Activated CD4-positive, alpha-beta T cell treated with anti-CD3 and anti-CD28 coated beads for 48 hours (primary cell): ENCODE measurements around the gene CLDN16.

Experiments used
- DNase-seq: peaks from one replicate; pipeline ENCODE4 v3.0.0-alpha.2; 2020

Gene CLDN16

DNA sequence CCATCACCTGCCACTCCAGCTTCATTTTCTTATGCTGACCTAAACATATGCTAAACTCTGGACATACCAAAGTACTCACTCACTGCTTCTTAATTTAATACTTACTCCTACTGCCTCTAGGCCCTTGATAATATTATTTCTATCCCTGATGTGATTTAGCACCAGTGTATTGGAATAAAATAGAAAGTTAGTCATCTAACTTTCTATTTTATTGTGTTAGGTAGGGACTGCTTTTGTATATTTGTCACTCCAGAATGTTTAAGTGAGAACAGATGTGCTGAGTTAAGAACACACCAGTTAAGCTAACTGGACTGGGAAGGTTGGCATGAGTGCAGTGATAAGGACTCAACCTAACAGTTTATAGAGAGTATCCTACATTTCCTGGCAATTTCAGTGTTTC, 6.5 kb upstream of the CLDN16 start:
- no peak for DNase-seq

DNA sequence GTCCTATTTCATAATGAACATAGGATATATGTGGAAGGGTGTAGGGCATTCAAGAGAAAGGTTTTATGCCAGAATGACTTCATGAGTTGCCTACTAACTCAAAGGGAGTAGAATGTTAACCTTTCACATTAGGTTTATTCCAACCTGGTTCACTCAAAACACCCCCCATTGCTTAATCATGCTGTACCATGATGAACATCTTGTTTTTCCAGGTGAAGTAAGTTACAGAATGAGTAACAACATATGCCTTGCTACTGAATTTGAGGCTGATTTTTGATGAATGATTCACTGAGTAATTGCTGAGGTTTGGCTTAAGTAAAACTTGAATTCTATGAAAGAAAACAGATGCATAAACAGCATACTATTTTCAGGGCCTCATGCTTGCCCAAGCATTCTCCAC, 5.9 kb upstream of the CLDN16 start:
- no peak for DNase-seq

DNA sequence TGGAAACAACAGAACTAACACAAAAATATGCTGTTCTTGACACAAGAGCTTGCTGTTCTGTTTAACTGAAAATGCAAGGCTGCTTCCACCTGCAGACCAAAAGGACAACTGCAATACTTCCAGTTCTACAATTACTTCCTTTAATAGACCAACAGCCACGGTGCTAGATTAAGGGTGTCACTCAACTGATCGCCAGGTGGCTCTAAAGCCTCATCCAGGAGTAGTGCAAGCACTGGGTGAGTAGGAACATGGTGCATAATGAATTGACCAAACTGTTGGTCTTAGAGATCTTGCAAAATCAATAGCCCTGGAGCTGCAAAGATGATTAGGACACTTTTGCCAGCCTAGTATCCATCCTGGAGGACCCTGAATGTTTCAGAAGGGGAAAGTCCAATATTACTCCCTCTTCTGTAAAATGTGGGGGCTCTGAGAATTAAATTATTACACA, 3.6 kb upstream of the CLDN16 start:
- DNase-seq = peak; percentile 7

DNA sequence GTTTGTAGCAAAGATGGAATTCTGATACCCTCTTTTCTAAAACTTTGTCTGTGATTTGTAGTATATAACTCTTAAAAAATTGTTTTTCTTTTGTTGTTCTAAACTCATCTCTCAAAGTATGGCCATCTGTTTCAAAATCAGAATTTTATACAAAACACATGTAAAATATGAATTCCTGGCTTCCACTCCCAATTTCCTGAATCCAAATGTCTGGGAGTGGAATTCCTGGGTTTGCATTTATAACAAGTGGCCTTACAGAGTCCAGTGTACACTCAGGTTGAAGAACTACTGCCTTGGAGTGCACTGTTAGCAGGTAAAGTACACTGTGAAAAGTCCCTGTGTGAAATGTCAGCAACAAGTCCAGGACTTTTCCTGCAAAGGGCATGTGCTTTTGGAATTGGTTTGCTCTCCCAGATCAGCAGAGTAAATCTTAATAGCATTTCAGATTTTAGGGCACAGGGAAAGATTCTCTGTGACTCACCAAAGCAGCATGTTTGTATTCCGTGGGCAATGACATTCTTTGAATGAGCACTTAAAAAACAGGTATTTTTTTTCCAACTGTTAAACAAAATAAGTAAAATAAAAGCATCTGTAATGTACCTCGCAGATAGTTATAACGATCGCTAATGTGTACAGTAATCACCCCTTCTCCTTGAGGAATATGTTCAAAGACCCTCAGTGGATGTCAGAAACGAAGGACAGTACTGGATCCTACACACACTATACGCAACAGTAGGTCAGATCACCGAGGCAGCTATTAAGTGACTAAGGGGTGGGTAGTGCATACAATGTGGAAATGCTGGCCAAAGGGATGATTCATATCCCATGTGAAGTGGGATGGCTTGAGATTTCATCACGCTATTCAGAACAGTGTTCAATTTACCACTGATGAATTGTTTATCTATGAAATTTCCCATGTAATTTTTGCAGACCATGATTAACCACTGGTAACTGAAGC, 2.0 kb upstream of the CLDN16 start:
- DNase-seq = no peak

DNA sequence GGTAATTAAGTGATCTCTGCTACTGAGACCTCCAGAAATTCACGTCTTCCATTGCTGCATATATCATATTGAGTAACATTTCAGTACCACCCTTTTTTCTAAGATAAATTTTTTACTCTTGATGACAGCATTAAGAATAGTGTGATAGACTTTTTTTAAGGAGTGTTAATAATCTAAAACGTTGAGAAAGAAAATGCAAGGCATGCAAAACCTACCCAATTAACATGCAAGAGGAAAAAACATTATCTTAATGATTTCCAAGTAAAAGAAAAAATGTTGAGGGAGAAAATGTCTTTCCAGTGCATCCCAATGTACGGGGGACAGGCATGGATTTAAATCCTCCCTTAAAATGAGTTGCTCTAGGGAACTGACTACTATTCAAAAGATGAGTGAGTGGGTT, 740 bp downstream of the CLDN16 start:
- no peak for DNase-seq

DNA sequence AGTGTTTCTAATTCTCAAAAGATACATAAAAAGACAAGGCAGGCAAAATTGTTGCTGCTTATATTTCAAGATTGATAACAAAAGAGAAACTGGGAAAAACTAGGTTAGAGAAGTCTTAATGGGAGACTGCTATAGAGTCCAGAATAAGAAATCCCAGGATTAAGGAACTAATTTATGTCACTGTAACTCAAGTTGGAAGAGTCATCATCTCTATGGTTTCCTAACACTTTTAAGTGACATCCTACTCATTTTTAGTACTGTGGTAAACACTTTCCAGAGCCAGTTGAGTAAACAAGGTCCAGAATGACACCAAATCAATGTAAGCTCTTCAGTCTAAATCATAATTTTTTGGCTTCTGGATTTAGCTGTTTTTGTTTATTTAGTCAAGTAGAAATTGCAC, 8.0 kb downstream of the CLDN16 start:
- no peak for DNase-seq

DNA sequence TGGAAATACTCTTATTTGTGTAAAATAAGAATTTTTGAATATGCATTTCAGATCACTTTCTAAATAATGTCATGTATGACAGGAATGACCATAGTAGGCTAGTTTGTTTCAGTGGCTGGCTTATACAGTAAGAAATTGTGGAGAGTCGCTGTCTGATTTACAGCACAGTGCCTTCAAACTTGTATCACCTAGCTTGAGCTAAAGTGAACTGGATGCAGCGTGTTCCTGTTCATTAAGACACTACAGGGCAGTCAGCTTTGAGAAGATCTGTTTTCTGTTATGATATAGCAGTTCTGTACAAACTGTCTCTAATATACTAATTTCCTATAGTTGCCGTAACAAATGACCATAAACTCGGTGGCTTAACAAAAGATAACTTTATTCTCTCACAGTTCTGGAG, 9.9 kb downstream of the CLDN16 start:
- DNase-seq = no peak

DNA sequence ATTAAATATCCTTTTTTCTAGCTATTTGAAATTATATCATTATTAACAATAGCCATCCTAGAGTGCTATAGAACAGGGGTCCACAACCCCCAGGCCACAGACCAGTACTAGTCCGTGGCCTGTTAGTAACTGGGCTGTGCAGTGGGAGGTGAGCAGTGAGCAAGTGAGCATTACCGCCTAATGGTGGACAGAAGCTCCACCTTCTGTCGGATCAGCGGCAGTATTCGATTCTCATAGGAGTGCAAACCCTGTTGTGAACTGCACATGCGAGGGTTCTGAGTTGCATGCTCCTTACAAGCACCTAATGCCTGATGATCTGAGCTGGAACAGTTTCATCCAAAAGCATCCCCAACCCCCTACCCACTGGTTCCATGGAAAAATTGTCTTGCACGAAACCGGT, 11.7 kb downstream of the CLDN16 start:
- no peak for DNase-seq

DNA sequence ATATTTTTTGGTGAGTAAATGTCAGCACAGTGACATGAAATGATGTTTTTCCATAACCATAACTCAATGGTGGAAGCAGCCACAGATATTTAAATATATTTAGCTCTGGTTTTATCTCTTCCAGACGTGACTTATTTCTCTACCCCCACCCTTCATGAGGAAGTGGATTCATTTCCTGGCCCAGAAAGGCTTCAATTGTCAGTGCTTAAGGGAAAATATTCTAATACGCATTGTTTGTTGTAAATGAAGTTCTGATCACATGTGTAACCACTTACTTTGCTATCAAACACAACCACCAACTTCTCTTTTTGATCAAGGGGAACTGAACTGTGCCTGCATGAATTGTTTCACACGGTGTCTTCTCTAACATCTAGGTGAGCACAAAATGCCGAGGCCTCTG, 14.0 kb downstream of the CLDN16 start:
- DNase-seq = no peak

DNA sequence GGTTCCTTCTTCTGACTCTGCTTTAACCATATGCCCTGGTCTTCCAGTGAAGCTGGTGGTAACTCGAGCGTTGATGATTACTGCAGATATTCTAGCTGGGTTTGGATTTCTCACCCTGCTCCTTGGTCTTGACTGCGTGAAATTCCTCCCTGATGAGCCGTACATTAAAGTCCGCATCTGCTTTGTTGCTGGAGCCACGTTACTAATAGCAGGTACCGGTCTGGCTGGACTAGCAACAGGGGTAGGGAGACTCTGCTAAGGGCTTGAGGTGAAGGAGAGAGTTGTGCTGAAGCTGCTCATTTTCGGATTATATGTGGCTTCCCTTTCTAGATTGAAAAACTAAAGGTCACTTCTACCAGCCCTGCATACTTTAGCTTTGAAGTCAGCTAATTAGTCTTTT, 16.8 kb downstream of the CLDN16 start:
- DNase-seq = no peak

DNA sequence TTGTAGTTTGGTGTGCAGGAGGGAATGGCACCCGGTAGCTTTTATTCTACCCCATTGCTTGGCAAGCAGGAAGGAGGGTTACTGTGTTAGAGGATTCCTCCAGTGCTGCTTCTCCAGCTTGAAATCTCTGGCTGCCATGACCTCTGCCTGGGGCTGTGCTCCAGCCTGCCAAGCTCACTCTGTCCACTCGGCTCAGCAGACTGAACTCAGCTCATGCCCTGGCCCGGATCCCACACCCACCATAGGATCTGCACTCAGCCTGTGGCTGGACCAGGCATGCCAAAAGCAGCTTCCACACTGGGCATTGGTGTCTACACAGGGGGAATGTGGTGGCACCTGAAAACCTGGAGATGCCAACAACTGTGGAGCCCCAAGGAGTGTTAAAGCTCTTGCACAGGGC, 26.3 kb downstream of the CLDN16 start:
- DNase-seq = no peak

DNA sequence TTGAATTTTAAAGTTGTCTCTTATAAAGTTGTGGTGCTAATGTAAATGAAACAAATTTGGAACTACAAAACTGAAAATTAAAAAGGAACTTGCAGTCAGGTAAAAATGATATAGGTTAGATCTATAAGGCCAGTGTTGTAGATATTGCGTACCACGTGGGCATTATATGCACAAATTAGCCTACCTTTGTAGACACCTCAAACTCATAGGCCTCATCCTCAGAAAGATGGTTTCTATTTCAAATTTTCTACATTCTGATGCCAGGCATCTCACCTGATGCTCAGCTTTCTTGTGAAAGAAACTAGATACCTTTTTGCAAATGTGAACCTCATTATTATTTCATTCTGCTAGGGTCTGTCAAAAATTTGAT, 36.1 kb downstream of the CLDN16 start:
- no peak for DNase-seq

DNA sequence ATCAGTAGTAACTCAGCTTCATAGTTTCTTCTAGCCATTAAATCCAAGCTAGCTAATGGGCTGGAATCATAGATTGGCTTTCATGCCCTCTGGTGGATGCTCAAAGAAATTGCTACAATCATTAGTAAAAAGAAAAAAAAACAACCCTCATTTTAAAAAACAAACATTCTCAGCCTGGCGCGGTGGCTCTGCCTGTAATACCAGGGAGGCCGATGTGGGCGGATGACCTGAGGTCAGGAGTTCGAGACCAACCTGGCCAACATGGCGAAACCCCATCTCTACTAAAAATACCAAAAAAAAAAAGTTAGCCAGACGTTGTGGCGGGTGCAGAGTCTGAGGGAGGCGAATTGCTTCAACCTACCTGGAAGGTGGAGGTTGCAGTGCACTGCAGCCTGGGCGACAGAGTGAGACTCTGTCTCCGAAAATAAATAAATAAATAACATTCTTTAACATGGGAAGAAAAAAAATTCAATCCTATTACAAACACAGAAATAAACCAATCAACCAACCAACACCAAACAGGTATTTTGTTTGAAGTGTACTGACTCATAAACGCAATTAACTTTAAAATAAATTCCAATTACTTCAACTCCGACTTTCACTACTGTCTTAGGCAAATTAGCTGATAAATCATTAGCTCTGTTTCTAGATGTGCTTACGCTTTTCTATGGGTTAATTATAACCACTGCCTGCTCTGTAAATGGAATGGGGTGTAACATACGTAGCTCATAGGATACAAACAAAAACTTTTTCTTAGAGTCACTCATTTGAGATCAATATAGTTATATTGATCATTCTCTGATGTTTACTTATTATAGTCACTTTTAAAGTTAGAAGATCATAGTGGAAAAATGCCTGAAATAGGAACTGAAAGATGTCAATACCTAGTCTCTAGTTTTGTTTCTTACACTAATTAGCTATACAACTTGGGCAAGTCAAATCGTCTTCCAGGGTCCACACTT, 36.8 kb downstream of the CLDN16 start:
- DNase-seq = peak; percentile 64

DNA sequence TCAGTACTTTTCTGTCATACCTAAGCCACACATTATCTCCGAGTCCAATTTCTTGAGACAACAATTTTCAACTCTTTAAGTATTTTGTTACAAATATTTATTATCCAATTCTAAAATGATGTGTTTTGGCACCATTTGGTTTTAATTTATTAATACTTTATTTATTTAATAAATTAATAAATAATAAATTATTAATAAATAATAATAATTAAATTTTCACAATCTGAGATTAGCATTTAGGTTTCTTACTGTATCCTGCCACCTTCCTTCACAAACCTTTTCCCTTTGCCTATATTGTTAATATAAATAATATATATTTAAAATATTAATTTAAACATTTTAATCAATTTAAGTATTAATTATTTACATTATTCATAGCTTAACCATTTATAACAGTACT, 37.9 kb downstream of the CLDN16 start:
- DNase-seq = no peak

DNA sequence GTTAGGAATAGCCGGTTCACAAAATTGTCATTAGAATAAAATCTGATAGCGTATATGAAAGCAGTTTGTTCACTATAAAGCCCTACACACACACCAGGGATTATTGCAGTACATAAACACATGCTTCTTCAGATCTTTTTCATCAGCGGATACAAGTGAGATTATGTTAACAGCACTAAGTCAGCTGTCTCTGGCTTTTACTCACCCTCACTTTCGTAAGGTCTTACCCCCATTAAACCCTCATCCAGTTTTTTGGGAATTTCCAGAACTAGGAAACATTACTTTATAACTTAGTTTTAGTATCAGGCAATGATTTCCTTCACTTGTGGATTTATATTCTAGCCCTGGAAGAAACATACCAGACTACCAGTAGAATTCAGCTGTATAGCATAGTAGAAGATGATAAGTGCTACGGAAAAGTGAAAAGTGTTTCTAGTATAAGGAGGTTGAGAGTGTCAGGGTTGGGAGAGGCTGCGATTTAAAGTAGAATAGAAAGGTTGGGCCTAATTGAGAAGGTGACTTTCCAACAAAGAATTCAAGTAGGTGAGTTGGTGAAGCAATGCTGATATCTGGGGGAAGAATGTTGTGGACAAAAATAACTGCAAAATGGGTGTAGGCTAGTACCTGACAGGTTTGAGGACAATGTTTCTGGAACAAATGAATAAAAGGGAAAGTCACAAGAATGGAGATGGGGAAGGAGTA, 39.0 kb downstream of the CLDN16 start:
- DNase-seq = no peak

DNA sequence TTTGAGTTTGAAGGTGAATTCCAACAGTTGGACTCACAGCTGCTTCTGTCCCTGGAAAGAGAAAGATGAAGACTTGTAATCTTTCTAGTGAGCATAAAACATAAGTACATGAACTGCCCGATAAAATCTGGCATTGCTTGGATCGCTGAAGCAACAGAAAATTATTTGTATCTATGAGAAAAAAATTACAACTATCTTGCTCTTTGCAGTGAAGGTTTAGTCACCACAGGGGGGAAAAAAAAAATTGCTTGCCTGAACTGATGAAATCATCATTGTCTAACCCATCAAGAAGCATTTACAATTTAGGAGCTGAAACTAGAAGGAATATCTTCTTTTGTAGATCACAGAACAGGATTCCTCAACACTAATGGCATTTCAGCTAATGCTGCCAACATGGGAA, 41.7 kb downstream of the CLDN16 start:
- DNase-seq = no peak

DNA sequence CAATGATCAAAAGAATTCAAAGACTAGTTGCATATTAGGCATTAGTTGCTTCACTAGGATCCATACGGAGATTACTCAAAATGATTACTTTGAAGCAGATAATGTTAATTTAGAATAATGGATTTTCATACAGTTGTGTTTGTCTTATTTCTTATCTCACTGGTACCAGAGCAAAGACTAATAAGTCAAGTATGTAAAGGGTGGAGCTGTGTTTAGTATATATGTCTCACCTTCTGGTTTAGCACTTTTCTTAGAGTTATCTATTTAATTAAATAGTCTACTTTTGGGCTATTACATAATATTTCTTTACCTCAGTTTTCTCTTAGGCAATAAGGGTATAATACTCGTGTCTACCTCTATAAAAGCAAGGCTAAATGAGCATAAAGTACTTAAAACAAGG, 42.9 kb downstream of the CLDN16 start:
- no peak for DNase-seq

DNA sequence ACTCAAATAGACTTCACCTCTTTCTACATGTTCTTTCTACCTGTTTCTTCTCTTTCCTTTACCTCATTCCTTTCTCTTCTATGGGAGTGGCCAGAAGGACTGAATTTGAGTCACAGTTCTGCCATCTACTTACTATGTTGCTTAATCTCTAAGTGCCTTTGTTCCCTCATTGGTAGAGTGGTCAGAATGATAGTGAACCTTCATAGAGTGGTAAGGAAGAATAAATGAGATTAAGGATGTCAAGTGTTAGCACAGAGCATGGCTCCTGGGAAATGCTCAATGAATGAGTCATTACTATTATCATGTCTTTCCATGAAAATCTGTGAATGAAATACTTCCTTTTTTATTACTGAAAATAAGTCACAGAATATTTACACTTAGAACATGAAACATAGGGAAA, 44.3 kb downstream of the CLDN16 start:
- DNase-seq = no peak

DNA sequence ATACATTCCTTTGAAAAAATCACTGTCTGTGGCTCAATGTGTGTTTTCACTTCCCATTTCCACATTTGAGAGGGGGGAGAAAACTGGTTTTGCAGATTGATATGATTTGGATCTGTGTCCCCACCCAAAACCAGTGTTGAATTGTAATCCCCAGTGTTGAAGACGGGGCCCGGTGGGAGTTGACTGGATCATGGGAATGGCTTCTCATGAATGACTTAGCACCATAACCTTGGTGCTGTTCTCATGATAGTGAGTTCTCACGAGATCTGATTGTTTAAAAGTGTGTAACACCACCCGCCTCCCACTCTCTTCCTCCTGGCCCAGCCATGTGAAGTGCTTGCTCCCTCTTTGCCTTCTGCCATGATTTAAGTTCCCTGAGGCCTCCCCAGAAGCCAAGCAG, 45.7 kb downstream of the CLDN16 start:
- no peak for DNase-seq

DNA sequence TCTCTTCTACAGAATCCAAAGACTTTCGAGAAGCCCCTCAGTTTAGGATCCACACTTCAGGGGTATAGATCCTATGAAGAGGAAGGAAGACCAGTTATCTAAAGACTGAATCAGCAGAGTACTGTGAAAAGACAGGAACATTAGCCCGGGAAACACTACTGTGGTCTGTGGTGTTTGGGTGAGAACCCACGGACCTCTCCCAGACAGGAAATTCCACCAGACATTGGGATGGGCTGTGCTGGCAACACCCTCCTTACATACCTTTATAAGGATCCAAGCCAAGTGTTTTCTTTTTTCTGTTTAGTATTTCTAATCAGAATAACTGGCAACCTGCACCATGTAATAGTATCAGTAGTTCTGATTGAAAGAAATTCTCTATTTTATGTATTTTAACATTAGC, 47.7 kb downstream of the CLDN16 start:
- no peak for DNase-seq

DNA sequence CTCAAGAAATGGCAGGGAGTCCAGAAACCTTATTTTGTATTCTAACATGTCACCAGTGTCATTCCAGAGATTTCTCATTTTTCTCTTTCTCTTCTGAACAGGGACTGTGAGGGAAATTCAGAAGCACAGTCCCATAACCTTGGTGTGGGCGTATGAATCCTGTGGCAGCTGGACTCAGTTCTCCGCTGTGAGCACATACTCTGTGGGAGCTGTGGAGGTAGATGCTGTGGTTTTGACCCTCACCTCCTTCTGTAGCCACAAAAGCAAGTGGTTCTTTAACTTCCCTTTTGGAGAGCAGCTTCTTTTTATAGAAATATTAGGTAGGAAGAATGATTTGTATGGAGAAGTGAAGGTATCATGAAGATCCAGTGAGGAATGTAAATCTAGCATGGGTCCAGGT, 48.4 kb downstream of the CLDN16 start:
- DNase-seq = no peak

DNA sequence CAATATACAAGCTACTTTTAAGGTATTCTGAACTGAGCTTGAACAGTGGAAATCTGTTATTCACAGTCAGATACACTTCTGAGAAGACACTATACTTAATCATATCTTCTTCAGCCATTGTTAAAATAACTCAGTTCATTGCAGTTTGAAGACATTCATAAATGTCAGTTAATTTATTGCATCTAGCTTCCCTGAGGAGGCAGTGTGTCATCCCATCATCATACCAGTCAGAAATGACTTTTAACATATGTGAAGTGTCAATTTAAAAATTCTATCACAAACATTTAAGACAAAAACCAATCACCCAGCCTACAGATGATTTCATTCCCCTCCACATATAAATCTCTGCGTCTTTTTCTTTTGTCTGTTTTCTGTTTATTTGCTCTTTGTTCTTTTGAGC, 54.3 kb downstream of the CLDN16 start:
- no peak for DNase-seq

DNA sequence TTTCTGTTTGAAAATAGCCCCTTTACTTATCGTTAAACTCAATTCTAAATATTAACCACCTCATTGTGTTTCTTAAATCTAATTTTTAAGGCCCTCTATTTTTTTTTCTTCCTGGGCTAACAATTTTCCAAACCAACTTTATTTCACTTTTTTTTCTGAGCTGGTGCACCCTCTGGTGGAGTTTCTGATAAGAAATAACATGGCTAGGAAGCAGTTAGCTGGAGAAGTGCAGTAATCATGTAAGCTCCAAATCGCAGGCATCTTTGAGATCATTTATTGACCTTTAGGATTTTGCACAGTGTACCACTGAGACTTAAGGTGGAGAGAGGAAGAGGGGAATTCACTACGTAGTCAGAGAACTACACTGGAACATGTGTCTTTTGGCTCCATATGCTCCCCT, 55.3 kb downstream of the CLDN16 start:
- no peak for DNase-seq
